Activated CD4-positive, alpha-beta T cell treated with anti-CD3 and anti-CD28 coated beads, Interleukin-2, amount 10 ng/mL, durations not matched to agents 24 days and 14 days (primary cell): ENCODE results near the gene SKA1. TPM values are rescaled to one million over a fixed set of nuclear protein-coding genes. Genes with fewer than 3 reads are reported as not detected.
A peak's percentile ranks its signal among the peaks of the same experiment; 100 is the strongest.

ENCODE experiments used
- DNase-seq: peaks from one replicate; pipeline ENCODE4 v3.0.0; 2022
- H3K27ac Mint-ChIP-seq: one replicate; pipeline ENCODE4 v1.8.0; 2022; ENCODE audit warnings: mild to moderate bottlenecking, mixed read lengths
- H3K27me3 Mint-ChIP-seq: one replicate; pipeline ENCODE4 v1.8.0; 2022; ENCODE audit warnings: mixed read lengths
- H3K36me3 Mint-ChIP-seq: one replicate; pipeline ENCODE4 v1.8.0; 2022; ENCODE audit warnings: low read depth, mild to moderate bottlenecking, mixed read lengths
- H3K4me1 Mint-ChIP-seq: one replicate; pipeline ENCODE4 v1.8.0; 2021; ENCODE audit warnings: mixed read lengths
- H3K4me3 Mint-ChIP-seq: one replicate; pipeline ENCODE4 v1.8.0; 2022; ENCODE audit warnings: mild to moderate bottlenecking, moderate library complexity, mixed read lengths
- H3K9me3 Mint-ChIP-seq: one replicate; pipeline ENCODE4 v1.8.0; 2021; ENCODE audit warnings: mixed read lengths
- intact Hi-C: fragments of 100-400 bp; cut with micrococcal nuclease; formaldehyde crosslinking; loops from one replicate; pipeline ENCODE4 v1.15.1; 2023
- total RNA-seq: library from RNA; stranded (reverse); gene quantifications from 2 replicates; pipeline ENCODE4 v1.2.3, GENCODE V29; 2022

The SKA1 gene, protein sequence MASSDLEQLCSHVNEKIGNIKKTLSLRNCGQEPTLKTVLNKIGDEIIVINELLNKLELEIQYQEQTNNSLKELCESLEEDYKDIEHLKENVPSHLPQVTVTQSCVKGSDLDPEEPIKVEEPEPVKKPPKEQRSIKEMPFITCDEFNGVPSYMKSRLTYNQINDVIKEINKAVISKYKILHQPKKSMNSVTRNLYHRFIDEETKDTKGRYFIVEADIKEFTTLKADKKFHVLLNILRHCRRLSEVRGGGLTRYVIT
- 20.0 and 22.1 TPM in 2 replicates for total RNA-seq

DNA sequence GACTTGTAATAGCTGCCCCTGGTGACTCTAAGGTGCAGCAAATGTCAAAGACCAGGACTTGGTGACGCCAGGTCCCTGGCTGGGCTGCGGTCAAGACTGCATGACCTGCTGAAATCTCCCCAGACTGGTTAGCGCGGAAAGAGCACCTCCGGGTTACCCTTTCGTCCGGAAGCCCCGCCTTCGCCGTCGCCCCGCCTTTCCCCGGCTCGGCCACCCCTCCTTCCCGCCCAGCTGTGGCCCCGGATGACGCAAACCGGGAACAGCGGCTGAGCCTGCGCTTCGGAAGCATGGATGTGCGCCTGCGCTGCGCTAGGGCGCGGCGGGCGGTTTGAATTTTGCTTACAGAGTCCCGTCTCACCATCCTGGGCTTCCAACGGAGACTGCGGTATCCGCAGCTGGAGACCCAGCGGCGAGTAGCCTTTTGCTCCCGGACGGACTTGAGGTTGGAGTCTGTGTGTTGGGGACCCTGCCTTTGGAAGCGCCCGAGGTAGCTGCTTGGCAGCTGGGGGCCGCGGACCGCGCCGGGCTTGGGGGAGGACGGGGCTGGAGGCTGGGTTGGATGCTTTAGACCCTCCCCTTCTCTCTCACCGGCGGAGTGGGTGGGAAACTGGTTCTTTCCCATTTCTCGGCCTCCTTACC lies at the start of gene SKA1:
SKA1 (plus strand) TSS at position 294 of the 639 bp plus-strand sequence. CDS start 785 bp downstream, outside the sequence.
- peaks cover 7% of the 10 kb centered on the region for H3K9me3 Mint-ChIP-seq
- H3K27ac Mint-ChIP-seq: peak within 1 kb of the TSS; percentile 89
- peaks cover 6% of the 10 kb centered on the region for H3K27me3 Mint-ChIP-seq
- intact Hi-C loops: loop anchor here (1.0 to 5.0 kb wide), 6 partner anchors 68 to 883 kb away; partner anchors contain the start of genes CXXC1, MBD1, MEX3C and RPL17
- peak within 1 kb of the TSS; percentile 90 for H3K4me3 Mint-ChIP-seq
- DNase-seq: peak; percentile 98
- H3K4me1 Mint-ChIP-seq: peaks cover 15% of the 10 kb centered on the region
- H3K36me3 Mint-ChIP-seq: peaks cover 5% of the 10 kb centered on the region

DNA sequence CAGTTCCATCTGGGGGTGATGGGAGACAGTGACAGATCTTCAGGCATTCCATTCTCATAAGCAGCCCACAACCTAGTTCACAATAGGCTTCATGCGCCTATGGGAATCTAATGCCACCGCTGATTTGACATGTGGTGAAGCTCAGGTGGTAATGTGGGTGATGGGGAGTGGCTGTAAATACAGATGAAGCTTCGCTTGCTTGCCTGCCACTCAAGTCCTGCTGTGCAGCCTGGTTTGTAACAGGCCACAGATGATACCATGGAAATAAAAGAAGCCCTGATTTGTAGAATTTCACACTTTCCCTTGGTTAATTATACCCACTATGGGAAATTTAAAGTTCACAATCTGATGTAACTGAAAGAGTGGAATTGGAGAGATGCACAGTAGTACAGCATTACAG lies 46.9 kb upstream of the SKA1 start:
- H3K36me3 Mint-ChIP-seq: no peaks in the 10 kb centered on the region
- H3K27ac Mint-ChIP-seq: no peak overlapping the region
- H3K4me3 Mint-ChIP-seq: no peak overlapping the region
- peaks cover 6% of the 10 kb centered on the region for H3K9me3 Mint-ChIP-seq
- DNase-seq: no peak
- peaks cover 25% of the 10 kb centered on the region for H3K27me3 Mint-ChIP-seq
- H3K4me1 Mint-ChIP-seq: no peaks in the 10 kb centered on the region
- intact Hi-C loops: no loop called here

DNA sequence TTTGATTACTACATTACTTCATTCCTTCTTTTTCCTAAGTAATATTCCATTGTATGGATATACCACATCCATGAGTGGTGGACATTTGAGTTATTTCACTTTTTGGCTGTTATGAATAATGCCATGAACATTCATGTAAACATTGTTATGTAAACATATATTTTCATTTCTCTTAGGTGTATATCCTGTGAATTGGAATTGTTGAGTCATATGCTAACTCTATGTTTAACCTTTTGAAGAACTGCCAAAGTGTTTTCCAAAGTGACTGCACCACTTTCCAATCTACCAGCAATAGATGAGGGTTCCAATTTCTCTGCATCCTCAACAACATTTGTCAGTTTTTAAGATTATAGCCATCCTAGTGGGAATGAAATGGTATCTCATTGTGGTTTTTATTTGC lies 44.7 kb upstream of the SKA1 start:
- DNase-seq: no peak
- Mint-ChIP-seq H3K27ac (no peak overlapping the region), H3K36me3 (no peaks in the 10 kb centered on the region), H3K27me3 (peaks cover 23% of the 10 kb centered on the region), H3K9me3 (peaks cover 3% of the 10 kb centered on the region), H3K4me1 (no peaks in the 10 kb centered on the region), H3K4me3 (no peak overlapping the region)
- intact Hi-C loops: no loop called here

DNA sequence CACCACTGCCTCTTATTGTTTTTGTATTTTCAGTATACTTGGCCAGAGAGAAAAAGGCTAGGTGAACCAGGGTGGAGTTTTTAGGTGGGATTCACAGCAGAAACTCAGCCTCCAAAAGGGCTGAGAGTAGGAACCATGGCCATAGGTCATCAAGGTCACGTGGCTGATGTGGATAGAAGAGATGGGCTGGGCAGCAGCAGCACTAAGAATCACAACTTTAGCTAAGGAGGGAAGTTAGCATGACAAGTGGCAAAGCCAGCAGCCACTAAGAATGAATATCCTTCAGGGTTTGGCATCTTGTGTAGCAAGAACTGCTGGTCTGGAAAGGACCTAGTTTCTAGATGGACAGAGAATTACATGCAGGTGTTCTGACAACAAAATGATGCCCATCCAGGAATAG lies 43.2 kb upstream of the SKA1 start:
- DNase-seq: no peak
- intact Hi-C loops: no loop called here
- H3K9me3 Mint-ChIP-seq: peaks cover 3% of the 10 kb centered on the region
- peaks cover 20% of the 10 kb centered on the region for H3K27me3 Mint-ChIP-seq
- H3K27ac Mint-ChIP-seq: no peak overlapping the region
- no peak overlapping the region for H3K4me3 Mint-ChIP-seq
- no peaks in the 10 kb centered on the region for H3K4me1 Mint-ChIP-seq
- H3K36me3 Mint-ChIP-seq: no peaks in the 10 kb centered on the region

DNA sequence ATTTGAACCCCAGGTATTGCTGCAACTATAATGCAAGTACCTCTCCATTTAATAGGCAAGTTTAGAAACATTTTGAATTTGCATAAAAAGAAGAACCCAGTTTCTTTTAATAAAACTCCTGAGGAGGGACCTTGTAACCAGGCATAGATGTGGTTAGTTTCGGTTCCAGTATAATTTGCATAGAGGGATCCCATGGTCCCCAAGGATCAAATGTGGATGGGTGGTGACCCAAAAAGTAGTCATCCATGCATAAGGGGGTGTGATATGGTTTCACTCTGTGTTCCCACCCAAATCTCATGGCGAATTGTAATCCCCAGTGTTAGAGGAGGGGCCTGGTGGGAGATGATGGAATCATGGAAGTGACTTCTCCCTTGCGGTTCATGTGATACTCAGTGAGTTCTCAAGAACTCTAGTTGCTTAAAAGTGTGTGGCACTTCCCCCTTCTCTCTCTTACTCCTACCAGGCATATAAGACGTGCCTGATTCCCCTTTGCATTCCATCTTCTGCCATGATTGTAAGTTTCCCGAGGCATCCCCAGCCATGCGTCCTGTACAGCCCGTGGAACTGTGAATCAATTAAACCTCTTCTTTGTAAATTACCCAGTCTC lies 40.2 kb upstream of the SKA1 start:
- intact Hi-C loops: no loop called here
- DNase-seq: no peak
- peaks cover 12% of the 10 kb centered on the region for H3K27me3 Mint-ChIP-seq
- H3K9me3 Mint-ChIP-seq: peaks cover 3% of the 10 kb centered on the region
- no peak overlapping the region for H3K4me3 Mint-ChIP-seq
- no peak overlapping the region for H3K27ac Mint-ChIP-seq
- H3K36me3 Mint-ChIP-seq: no peaks in the 10 kb centered on the region
- H3K4me1 Mint-ChIP-seq: no peaks in the 10 kb centered on the region

DNA sequence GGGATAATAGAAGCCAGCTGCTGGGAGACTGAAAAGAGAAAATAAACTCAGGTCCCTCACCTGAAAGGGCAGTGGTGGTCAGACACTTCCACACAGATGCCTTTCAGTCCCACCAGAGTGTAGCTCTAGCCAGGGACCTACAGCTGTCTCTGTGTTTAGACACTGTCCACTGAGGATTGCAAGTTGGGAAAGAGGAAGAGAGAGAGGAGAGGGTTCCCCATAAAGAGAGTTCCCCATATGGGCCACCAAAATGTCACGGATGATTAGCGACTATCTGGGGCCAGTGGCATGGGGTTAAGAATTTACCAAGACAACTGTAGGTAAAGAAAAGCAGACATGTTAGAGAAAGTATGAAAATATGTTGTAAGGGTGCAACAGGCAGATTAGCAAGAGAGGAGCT lies 36.7 kb upstream of the SKA1 start:
- peaks cover 5% of the 10 kb centered on the region for H3K27me3 Mint-ChIP-seq
- no peak overlapping the region for H3K27ac Mint-ChIP-seq
- no peaks in the 10 kb centered on the region for H3K4me1 Mint-ChIP-seq
- no peak for DNase-seq
- intact Hi-C loops: no loop called here
- H3K36me3 Mint-ChIP-seq: no peaks in the 10 kb centered on the region
- H3K9me3 Mint-ChIP-seq: no peaks in the 10 kb centered on the region
- H3K4me3 Mint-ChIP-seq: no peak overlapping the region

DNA sequence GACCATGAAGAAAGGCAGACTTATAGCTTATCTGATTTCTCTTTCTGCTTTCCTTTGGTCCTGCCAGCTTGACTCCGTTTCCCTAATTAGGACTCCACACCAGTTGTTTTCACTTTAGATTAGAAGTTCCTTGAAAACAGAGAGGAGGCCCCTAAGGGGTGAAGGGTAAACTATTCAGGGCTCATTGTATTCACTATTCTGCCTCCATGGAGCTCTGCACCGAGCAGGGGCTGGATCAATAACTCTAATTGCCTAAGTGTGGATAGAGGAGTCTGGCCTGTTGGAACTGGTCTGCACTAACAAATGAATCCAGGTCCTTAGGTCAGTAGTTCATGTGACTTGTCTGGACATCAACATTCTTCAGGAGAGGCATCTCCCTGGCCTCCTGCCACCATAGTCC lies 36.1 kb upstream of the SKA1 start:
- H3K27me3 Mint-ChIP-seq: peaks cover 5% of the 10 kb centered on the region
- H3K36me3 Mint-ChIP-seq: no peaks in the 10 kb centered on the region
- no peak overlapping the region for H3K27ac Mint-ChIP-seq
- H3K4me1 Mint-ChIP-seq: no peaks in the 10 kb centered on the region
- no peak for DNase-seq
- no peaks in the 10 kb centered on the region for H3K9me3 Mint-ChIP-seq
- no peak overlapping the region for H3K4me3 Mint-ChIP-seq
- intact Hi-C loops: no loop called here

DNA sequence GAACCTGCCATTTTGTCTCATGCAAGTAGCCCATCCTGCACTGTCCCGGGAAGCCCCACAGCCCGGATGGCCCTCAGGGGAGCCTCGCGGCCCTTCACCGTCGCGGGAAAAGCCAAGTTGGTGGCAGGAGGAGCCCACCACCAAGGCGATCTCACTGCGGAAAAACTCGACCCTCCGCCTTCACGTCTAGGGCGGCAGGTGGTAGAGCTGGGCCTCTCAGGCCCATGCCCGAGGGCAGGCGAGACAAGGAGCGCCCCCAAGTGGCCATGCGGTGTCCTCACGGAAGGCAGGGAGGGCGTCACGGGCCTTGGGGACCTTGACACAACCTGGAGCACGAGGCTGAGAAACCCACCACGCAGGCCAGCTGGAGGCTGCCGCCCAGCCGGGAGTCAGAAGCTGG lies 34.8 kb upstream of the SKA1 start:
- H3K27me3 Mint-ChIP-seq: peaks cover 5% of the 10 kb centered on the region
- intact Hi-C loops: no loop called here
- no peak overlapping the region for H3K27ac Mint-ChIP-seq
- no peak overlapping the region for H3K4me3 Mint-ChIP-seq
- no peaks in the 10 kb centered on the region for H3K36me3 Mint-ChIP-seq
- DNase-seq: no peak
- no peaks in the 10 kb centered on the region for H3K4me1 Mint-ChIP-seq
- H3K9me3 Mint-ChIP-seq: no peaks in the 10 kb centered on the region

DNA sequence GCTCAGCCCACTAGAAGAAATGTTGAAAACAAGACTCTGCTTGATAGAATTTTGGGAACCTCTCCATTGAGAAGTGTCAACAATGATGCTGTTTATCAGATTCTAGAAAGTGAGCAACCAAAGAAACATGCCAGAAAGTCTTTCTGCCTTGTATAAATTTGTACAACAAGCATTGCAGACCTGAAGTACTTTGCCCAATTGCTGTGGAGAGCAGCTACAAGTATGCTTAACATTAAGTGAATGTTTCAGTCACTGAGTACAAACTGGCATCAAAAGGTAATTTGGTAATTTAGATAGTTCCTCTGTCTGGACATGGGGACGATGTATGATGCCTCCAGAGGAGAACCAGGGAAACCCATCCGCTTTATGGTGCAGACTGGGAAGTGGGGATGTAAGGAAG lies 33.4 kb upstream of the SKA1 start:
- Mint-ChIP-seq H3K27ac (no peak overlapping the region), H3K4me1 (no peaks in the 10 kb centered on the region), H3K9me3 (no peaks in the 10 kb centered on the region), H3K27me3 (peaks cover 3% of the 10 kb centered on the region), H3K36me3 (no peaks in the 10 kb centered on the region), H3K4me3 (no peak overlapping the region)
- DNase-seq: no peak
- intact Hi-C loops: no loop called here

DNA sequence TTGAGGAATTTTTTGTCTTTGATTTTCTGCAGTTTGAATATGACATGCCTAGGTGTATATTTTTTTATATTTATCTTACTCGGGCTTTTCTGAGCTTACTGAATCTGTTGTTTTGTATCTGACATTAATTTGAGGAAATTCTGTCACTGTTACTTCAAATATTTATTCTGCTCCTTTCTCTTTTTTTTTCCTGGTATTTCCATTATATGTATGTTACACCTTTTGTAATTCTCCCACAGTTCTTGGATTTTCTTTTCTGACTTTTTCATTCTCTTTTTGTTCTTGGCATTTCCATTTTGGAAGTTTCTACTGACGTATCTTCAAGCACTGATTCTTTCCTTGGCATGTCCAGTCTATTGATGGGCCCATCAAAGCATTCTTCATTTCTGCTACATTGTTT lies 24.1 kb upstream of the SKA1 start:
- Mint-ChIP-seq H3K27ac (no peak overlapping the region), H3K27me3 (peaks cover 28% of the 10 kb centered on the region), H3K4me3 (no peak overlapping the region), H3K36me3 (no peaks in the 10 kb centered on the region), H3K9me3 (no peaks in the 10 kb centered on the region), H3K4me1 (no peaks in the 10 kb centered on the region)
- no peak for DNase-seq
- intact Hi-C loops: no loop called here

DNA sequence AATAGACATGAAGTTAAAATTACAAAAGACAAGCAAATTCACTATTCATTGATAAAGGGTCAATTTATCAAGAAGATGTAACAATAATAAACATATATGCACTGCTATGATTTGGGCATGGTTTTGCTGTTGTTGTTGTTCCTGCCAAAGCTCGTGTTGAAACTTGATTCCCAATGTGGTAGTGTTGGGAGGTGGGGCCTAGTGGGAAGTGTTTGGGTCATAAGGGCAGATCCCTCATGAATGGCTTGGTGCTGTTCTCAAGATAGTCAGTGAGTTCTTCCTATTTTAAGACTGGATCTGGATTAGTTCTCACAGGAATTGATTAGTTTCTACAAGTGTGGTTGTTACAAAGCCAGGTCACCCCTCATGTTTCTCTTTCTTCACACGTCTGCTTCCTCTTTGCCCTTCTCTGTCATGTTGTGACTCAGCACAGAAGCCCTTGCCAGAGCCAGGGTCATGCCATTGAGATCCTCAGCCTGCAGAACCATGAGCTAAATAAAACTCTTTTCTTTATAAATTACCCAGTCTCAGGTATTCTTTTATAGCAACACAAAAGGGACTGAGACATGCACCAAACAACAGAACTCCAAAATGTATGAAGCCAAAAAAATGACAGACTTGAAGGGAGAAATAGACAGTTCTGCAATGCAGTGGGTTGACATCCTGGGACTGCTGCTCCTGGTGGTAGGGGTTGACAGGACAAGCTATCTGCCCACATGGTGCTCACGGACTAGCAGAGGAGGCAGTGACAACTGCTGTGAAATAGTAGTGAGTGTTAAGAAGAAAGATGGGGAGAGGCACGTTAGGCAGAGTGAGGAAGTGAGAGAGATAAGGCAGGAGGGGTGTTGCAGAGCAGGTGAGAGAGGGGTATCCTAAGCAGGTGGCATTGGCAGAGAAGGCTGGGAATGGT lies 18.6 kb upstream of the SKA1 start:
- Mint-ChIP-seq H3K36me3 (no peaks in the 10 kb centered on the region), H3K27ac (peak overlapping the region; percentile 15), H3K4me3 (no peak overlapping the region), H3K4me1 (peaks cover 8% of the 10 kb centered on the region), H3K27me3 (peaks cover 29% of the 10 kb centered on the region), H3K9me3 (no peaks in the 10 kb centered on the region)
- intact Hi-C loops: loop anchor here (5.0 kb wide), 3 partner anchors 34 to 349 kb away; partner anchors contain the start of gene CFAP53
- DNase-seq: peak; percentile 63

DNA sequence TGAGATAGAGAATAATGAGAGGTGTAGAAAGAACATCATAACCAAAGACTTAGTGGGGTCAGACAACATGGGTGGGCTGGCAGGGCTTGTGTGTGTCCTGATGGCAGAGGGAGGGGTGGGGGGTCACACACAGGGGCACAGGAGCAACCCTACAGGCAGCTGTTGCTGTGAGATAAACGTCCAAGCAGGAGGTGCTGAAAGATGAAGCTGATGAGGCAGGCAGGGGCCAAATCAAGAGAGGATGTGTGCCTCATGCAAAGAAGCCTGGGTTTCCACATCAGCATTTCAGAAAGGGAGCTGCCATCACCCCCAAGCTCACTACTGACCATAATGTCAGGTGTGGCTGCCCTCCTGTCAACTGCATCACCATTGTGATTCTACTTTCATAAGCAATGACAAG lies 16.0 kb upstream of the SKA1 start:
- Mint-ChIP-seq H3K36me3 (no peaks in the 10 kb centered on the region), H3K4me1 (peaks cover 8% of the 10 kb centered on the region), H3K4me3 (no peak overlapping the region), H3K27ac (no peak overlapping the region), H3K9me3 (no peaks in the 10 kb centered on the region), H3K27me3 (peaks cover 24% of the 10 kb centered on the region)
- no peak for DNase-seq
- intact Hi-C loops: loop anchor here (5.0 kb wide), 3 partner anchors 37 to 352 kb away; partner anchors contain the start of gene CFAP53

DNA sequence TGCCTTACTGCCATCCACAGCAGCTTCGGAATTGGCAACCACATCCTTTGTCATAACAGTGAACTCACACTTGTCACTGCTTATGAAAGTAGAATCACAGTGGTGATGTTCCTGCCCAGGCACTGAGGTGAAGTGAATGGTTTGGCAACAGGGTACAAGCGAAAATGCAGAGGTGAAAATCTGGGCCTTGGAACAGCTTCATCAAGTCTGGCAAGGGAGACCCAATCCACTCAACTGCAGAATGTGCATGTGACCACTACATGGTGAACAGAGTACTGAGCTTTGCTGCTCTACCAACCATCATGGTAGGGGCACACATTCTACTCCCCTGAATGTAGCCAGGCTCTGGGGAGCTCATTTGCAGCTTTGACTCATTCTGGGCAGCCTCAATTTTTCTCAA lies 15.0 kb upstream of the SKA1 start:
- Mint-ChIP-seq H3K4me1 (peaks cover 8% of the 10 kb centered on the region), H3K27me3 (peaks cover 29% of the 10 kb centered on the region), H3K4me3 (no peak overlapping the region), H3K9me3 (no peaks in the 10 kb centered on the region), H3K27ac (no peak overlapping the region), H3K36me3 (no peaks in the 10 kb centered on the region)
- intact Hi-C loops: loop anchor here (5.0 kb wide), 3 partner anchors 38 to 353 kb away; partner anchors contain the start of gene CFAP53
- DNase-seq: no peak
